Myocyte (in vitro differentiated cells): ENCODE measurements around the gene PTBP1. TPM values are rescaled to one million over a fixed set of nuclear protein-coding genes. Genes with fewer than 3 reads are reported as not detected.

Source experiments
- DNase-seq: peaks from one replicate; pipeline ENCODE4 v3.0.0-alpha.2; 2012; ENCODE audit warnings: low read depth
- total RNA-seq: library from RNA; depleted of rRNA; stranded (reverse); fragments of >200 nt; gene quantifications from 2 replicates; pipeline ENCODE4 v1.2.3, GENCODE V29; 2014

The PTBP1 gene
- total RNA-seq, 1 donor from 2014 or later: 89.0 TPM

GRCh38 chr19:795691-796581 lies 1.3 kb upstream of the PTBP1 start:
- no peak for DNase-seq

DNA sequence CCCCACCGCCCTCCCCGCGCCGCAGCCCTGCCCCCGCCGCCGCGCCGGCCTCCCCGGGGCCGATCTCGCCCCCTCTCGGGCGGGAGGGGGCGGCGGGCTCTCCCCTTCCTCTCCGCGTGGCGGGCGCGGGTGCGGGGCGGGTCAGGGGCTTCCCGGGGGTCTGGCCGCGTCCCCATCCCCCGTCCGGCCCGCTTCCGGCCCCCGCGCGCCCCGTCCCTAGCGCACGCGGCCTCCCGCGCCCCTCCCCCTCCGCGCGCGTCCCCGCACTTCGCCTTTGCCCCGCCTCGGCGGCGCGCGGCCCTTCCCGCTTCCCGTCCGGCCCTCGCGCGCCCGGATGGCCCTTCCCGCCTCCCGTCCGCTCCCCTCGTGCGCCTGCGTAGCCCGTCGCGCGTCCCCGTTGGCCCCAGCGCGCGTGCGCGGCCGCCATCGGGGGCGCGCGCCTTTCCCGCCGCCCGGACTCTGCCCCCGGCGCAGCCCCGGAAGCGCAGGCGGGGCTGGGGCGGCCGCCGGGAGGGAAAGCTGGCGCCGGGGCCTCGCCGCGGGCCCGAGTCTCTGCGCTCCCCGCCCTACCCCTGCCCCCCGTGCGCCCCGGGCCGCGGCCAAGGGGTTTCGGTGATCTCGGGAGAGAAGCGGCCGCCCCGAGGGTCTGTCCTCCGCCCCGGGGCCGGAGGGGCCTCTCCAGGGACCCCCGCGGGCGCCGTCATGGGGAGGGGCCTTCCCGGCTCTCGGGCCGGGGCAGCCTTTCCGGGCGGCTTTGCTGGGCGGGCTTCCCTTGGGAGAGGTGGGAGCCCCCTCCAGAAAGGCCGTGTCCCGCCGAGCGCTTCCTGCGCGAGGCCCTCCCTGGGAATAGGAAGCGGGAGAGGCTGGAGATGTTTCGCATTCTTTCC lies 519 bp downstream of the PTBP1 start:
- peak; percentile 88 for DNase-seq

- no peak for DNase-seq
Measured at GRCh38 chr19:798415-799075, 1.3 kb downstream of the PTBP1 start.

DNA sequence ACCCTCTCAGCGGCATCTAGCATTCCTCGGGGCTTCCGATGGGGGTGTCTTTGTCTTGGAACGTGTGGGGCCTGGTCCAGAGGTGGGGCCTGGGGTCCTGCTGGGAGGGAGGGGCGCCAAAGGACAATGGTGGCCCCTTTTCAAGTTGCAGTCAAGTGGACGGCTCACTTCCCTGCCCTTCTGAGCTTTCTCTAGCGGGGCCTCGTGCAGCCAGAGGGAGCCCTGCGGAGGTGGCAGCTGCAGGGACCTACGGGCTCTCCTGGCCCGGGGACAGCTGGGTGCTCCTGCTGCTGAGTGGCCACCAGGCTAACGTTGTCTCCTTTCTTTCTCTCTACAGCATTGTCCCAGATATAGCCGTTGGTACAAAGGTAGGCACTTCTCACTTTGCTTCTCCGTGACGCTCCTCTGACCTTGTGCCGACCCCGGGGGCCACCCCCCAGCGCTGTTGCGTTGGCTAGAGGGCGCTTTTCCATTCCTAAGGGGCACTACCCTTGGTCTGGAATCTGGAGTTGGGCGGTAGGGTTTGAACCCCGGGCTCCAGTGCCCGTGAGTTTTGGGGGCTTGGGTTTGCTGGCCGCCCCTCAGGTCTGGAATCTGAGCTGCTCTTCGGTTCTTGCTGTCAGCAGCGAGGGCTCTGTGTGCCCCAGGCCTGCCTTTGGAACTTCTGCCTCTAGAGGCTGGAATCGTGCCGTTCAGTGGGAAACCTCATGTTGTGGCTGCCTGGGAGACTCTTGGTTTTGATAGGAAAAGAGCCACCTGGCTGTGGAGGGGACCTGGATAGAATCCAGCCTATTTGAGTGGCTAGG lies 2.0 kb downstream of the PTBP1 start:
- DNase-seq: peak; percentile 77

GRCh38 chr19:800360-801029 lies 3.2 kb downstream of the PTBP1 start:
- DNase-seq: peak; percentile 29

GRCh38 chr19:801030-801860 lies 4.0 kb downstream of the PTBP1 start:
- peak; percentile 92 for DNase-seq

DNA sequence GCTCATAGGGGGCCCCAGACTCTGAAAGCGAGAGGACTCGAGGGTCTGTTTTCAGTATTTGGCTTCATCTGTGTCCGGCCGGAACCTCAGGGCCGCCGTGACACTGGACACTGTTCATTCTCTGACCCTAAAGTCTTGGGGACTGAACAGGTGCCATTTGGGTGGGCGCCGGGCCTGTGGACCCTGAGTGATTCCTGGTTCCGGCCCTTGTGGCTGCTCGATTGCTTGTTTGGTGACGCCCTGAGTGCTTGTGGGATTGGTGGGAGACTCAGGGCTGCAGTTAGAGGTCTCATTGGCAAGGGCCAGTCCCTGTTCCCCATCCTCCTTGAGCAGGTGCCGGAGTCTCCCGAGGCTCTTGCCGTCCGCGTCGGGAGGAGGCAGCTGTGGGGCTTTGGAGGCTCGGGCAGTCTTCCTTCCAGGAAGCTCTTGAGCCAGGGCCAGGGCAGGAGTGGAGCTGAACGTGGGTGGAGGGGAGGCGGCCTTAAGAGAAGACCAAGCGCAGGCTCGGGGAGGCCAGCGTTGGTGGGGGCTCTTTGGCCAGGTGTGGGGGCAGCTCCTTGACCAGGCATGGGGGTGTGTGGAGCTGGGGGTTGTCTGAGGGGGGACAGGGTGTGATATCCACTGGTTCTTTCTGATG lies 4.7 kb downstream of the PTBP1 start:
- peak; percentile 91 for DNase-seq

DNA sequence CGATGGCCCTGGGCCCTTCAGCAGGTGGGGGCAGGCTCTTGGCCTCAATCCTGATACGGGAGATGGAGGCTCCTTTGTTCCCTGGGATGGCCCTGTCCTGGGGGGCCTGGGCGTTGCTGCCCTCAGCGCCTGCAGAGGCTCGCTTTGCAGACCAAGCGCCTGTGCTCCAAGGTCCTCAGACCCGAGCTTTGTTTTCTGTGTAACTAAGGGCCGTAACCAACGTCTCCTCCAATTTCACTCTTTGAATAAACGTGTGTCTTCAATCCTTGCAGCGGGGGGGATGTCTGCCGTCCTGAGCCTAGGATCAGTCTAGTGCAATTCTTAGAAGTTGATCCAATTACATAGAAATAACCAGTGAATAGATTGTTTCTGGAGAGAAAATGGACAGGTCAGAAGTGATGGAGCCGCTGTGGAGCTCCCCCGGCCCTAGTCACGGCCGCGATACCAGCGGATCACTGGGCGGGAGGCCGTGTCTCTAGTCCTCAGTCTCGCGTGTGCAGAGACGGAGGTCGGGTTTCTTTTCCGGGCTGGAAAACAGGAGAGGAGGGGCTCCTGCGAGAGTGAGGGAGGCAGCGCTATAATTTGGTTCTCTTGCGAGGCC lies 5.3 kb downstream of the PTBP1 start:
- no peak for DNase-seq

DNA sequence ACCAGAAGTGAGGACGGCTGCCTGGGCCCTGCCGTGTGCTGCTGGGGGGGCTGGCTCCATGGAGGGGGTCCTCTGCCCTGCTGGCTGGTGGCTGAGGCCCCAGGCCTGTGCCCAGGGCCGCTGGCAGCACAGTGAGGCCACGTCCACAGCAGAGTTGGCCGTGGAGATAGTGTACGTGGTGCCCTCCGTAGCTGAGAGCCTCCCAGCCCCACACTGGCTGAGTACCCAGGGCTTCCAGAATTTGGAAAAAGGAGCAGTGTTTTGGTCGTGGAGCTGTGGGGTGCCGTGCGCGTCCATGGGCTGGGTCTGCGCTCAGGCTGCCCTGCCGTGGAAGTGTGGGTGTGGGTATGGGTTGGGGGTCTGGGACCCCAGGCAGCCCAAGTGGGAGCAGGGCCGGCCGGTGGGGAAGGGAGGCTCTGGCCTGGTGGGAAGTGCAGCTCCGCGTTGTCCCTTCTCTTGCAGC lies 5.9 kb downstream of the PTBP1 start:
- no peak for DNase-seq

GRCh38 chr19:803686-804418 lies 6.6 kb downstream of the PTBP1 start:
- DNase-seq: no peak

DNA sequence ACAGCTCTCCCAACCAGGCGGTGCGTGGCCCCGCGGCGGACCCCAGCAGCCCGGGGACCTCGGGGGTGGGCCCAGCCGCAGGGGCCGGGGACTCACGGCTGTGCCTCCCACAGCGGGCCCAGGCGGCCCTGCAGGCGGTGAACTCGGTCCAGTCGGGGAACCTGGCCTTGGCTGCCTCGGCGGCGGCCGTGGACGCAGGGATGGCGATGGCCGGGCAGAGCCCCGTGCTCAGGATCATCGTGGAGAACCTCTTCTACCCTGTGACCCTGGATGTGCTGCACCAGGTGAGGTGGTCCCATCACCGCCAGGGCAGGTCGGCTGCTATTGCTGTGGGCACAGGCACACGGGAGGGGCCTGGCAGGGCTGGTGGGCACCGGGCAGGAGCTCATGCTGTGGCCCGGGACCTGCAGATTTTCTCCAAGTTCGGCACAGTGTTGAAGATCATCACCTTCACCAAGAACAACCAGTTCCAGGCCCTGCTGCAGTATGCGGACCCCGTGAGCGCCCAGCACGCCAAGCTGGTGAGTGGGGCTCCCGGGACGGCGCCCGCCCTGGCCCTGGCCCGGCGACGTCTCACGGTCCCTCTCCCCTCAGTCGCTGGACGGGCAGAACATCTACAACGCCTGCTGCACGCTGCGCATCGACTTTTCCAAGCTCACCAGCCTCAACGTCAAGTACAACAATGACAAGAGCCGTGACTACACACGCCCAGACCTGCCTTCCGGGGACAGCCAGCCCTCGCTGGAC lies 7.3 kb downstream of the PTBP1 start:
- no peak for DNase-seq

DNA sequence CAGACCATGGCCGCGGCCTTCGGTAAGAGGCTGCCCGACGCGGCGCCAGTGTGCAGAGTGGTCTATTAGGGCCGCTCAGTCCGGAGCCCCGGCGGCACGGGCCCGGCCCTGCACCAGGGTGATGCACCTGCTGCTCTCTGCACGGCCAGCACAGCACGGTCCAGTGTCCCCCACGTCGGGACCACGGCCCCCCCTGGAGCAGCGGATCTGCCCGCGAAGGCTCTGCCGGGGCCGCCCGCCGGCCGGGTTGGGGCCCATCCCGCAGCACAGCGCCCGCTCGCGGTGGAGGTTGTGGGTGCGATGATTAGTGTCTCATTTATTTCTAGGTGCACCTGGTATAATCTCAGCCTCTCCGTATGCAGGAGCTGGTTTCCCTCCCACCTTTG lies 7.9 kb downstream of the PTBP1 start:
- DNase-seq: no peak

DNA sequence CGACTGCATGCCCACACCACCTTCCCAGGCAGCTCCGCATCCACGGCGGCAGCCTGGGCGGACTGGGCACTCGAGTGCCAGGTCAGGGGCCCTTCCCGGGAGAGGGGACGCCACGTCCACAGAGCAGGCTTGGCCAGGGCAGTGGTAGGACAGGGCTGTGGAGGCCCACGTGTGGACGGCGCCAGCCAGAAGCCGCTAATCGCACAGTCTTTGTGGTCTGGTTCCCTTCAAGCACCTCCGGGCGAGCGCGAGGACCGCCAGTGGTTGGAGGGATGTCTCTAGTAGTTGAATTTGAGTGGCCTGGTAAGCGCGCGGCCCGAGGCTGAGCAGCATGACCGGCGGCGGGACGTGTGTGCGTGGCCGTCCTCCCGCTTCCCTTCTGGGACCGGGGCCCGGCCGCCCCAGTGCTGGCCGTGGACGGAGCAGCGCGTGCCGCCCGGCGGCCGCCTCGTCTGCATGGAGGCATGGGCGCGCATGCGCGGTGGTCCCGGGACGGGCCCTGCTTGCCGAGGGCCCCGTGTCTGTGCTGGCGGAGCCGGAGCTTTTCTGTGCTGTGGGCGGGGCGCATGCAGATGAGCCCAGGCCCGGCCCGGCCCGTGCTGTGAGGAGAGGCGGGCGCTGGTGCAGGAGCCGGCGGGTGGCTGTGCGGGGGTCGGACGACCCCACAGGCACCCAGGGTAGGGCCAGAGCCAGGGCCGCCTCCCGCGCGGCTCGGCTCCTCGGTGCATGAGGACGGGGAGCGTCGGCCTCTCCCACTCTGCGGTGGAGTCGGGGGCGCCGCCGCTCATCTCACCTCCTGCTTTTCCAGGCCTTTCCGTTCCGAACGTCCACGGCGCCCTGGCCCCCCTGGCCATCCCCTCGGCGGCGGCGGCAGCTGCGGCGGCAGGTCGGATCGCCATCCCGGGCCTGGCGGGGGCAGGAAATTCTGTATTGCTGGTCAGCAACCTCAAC lies 8.6 kb downstream of the PTBP1 start:
- DNase-seq: no peak

DNA sequence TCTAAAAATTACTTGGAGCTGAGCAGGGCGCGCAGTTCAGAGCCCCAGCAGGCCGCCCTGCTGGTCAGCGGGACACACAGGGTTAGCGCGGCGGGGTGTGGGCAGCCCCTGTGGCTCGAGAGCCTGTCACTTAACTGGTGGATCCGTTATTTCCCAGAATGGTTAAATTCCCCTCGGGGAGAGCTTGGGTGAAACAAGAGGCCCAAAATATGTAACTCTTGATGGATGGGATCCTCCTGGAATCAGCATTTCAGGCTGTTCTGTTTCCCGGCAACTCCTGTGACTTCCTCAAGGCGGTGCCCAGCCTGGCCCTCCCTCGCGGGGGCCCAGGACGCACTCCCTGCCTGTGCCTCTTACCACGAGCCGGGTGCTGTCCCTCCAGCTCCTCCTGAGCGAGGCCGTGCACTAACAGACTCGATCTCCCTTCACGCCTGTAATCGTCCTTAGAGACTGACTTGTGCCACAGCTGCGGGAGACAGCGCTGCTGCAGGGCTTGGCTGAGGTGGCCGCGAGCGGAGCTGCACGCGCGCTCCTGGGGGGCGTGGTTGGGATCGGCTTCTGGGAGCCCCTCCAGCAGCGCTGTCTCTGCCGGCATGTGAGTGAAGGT lies 9.7 kb downstream of the PTBP1 start:
- DNase-seq: no peak
